ENCODE measurements around the gene IFT81. TPM values are rescaled to one million over a fixed set of nuclear protein-coding genes. Genes with fewer than 3 reads are reported as not detected.
A peak's percentile ranks its signal among the peaks of the same experiment; 100 is the strongest.

Gene IFT81
- total and polyA plus RNA-seq, 2 donors from 2014 or later = 6.5 to 16.6 TPM

- no peaks in the 10 kb centered on the region for H3K9me3 ChIP-seq (ENCODE audit: control insufficient read depth in 2 of 3, insufficient read depth in 1 of 3, low read length in 3 of 3)
- FAIRE-seq (no peak), DNase-seq (peak in 1 of 5 donors; percentile 5)
- no peak overlapping the region for H3K9ac ChIP-seq (ENCODE audit: low read length in 3 of 3)
- no peaks in the 10 kb centered on the region for H3K4me1 ChIP-seq (ENCODE audit: control insufficient read depth in 2 of 3, insufficient read depth in 2 of 3, low read depth in 1 of 3, low read length in 3 of 3)
- no peaks in the 10 kb centered on the region for H3K27me3 ChIP-seq (ENCODE audit: control insufficient read depth, insufficient read depth, low read length)
- no peak for TF ChIP-seq CTCF (IDR thresholded peaks at IDR 0.05; ENCODE audit: borderline replicate concordance, extremely low read depth, insufficient read depth)
- intact Hi-C loops (cut with DNase I) = no loop called here
- H3K4me3 ChIP-seq (ENCODE audit: low read length in 3 of 3) = no peak overlapping the region
- no peak overlapping the region for H3K27ac ChIP-seq (ENCODE audit: low read depth in 2 of 2, low read length in 2 of 2)
- peaks cover 0 to 6% (median 2%) of the 10 kb centered on the region in 3 donors for H3K36me3 ChIP-seq (ENCODE audit: control insufficient read depth in 2 of 3, insufficient read depth in 3 of 3, low read length in 3 of 3)
Measured at GRCh38 chr12:110165540-110166159, 41.5 kb downstream of the IFT81 start.

GRCh38 chr12:110168732-110169455 is 44.7 kb downstream of the IFT81 start:
- intact Hi-C loops (cut with DNase I) = no loop called here
- no peak overlapping the region for H3K4me3 ChIP-seq (ENCODE audit: low read length in 3 of 3)
- TF ChIP-seq CTCF (IDR thresholded peaks at IDR 0.05; ENCODE audit: borderline replicate concordance, extremely low read depth, insufficient read depth) = no peak
- H3K27ac ChIP-seq (ENCODE audit: low read depth in 2 of 2, low read length in 2 of 2) = no peak overlapping the region
- no peaks in the 10 kb centered on the region for H3K27me3 ChIP-seq (ENCODE audit: control insufficient read depth, insufficient read depth, low read length)
- FAIRE-seq = no peak
- DNase-seq = no peak
- H3K9me3 ChIP-seq (ENCODE audit: control insufficient read depth in 2 of 3, insufficient read depth in 1 of 3, low read length in 3 of 3) = no peaks in the 10 kb centered on the region
- H3K4me1 ChIP-seq (ENCODE audit: control insufficient read depth in 2 of 3, insufficient read depth in 2 of 3, low read depth in 1 of 3, low read length in 3 of 3) = no peaks in the 10 kb centered on the region
- H3K9ac ChIP-seq (ENCODE audit: low read length in 3 of 3) = no peak overlapping the region
- peaks cover 0 to 9% (median 2%) of the 10 kb centered on the region in 3 donors for H3K36me3 ChIP-seq (ENCODE audit: control insufficient read depth in 2 of 3, insufficient read depth in 3 of 3, low read length in 3 of 3)

GRCh38 chr12:110170535-110171185 is 46.5 kb downstream of the IFT81 start:
- no peak overlapping the region for H3K9ac ChIP-seq (ENCODE audit: low read length in 3 of 3)

More at GRCh38 chr12:110170535-110171185, 46.5 kb downstream of the IFT81 start:
- Histone ChIP-seq H3K27ac (ENCODE audit: low read depth in 2 of 2, low read length in 2 of 2) (no peak overlapping the region), H3K27me3 (ENCODE audit: control insufficient read depth, insufficient read depth, low read length) (no peaks in the 10 kb centered on the region), H3K9me3 (ENCODE audit: control insufficient read depth in 2 of 3, insufficient read depth in 1 of 3, low read length in 3 of 3) (no peaks in the 10 kb centered on the region), H3K4me3 (ENCODE audit: low read length in 3 of 3) (no peak overlapping the region), H3K36me3 (ENCODE audit: control insufficient read depth in 2 of 3, insufficient read depth in 3 of 3, low read length in 3 of 3) (peaks cover 0 to 6% (median 2%) of the 10 kb centered on the region in 3 donors), H3K4me1 (ENCODE audit: control insufficient read depth in 2 of 3, insufficient read depth in 2 of 3, low read depth in 1 of 3, low read length in 3 of 3) (no peaks in the 10 kb centered on the region)
- intact Hi-C loops (cut with DNase I) = no loop called here
- DNase-seq (no peak), FAIRE-seq (no peak)
- TF ChIP-seq CTCF (IDR thresholded peaks at IDR 0.05; ENCODE audit: borderline replicate concordance, extremely low read depth, insufficient read depth) = no peak

Measured in kidney (tissue), 14 donors.